ENCODE data around the gene RO60.

DNA sequence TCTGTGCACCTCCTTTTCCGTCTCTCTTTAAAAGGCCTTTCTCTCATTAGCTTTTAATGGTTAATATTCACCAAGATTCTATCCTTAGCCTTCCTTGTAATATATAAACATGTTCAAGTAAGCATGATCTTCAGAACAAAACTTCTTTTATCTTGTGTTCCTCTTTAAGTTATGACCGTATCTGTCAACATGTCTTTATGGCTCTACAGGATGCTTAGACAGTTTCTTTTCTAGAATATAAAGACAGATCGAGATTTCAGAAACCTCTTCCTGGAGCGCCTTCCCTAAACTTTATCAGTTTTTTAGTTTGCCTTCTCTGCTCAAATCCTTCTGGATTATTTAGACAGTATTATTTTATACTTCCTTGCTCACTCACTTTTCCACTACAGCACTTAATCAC is 7.2 kb downstream of the RO60 start:
- TF ChIP-seq, protein P1, sequence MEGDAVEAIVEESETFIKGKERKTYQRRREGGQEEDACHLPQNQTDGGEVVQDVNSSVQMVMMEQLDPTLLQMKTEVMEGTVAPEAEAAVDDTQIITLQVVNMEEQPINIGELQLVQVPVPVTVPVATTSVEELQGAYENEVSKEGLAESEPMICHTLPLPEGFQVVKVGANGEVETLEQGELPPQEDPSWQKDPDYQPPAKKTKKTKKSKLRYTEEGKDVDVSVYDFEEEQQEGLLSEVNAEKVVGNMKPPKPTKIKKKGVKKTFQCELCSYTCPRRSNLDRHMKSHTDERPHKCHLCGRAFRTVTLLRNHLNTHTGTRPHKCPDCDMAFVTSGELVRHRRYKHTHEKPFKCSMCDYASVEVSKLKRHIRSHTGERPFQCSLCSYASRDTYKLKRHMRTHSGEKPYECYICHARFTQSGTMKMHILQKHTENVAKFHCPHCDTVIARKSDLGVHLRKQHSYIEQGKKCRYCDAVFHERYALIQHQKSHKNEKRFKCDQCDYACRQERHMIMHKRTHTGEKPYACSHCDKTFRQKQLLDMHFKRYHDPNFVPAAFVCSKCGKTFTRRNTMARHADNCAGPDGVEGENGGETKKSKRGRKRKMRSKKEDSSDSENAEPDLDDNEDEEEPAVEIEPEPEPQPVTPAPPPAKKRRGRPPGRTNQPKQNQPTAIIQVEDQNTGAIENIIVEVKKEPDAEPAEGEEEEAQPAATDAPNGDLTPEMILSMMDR (conservative IDR thresholded peaks at IDR 0.05; ENCODE audit: low read depth, low read length) = no peak
- TF ChIP-seq MXI1 (IDR thresholded peaks at IDR 0.05; ENCODE audit: borderline replicate concordance, low read depth, low read length) = no peak
- TF ChIP-seq POLR2A (IDR thresholded peaks at IDR 0.05; ENCODE audit: low read depth, low read length) = no peak
- TF ChIP-seq CEBPB (IDR thresholded peaks at IDR 0.05; ENCODE audit: low read depth, low read length) = no peak
- TF ChIP-seq RAD21 (IDR thresholded peaks at IDR 0.05; ENCODE audit: low read length) = no peak
- TF ChIP-seq RCOR1 (IDR thresholded peaks at IDR 0.05; ENCODE audit: insufficient replicate concordance, low read length) = no peak
- no peak for TF ChIP-seq SMC3 (IDR thresholded peaks at IDR 0.05; ENCODE audit: low read depth, low read length)
- TF ChIP-seq, protein P2, sequence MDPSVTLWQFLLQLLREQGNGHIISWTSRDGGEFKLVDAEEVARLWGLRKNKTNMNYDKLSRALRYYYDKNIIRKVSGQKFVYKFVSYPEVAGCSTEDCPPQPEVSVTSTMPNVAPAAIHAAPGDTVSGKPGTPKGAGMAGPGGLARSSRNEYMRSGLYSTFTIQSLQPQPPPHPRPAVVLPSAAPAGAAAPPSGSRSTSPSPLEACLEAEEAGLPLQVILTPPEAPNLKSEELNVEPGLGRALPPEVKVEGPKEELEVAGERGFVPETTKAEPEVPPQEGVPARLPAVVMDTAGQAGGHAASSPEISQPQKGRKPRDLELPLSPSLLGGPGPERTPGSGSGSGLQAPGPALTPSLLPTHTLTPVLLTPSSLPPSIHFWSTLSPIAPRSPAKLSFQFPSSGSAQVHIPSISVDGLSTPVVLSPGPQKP (IDR thresholded peaks at IDR 0.05; ENCODE audit: borderline replicate concordance, low read depth, low read length) = no peak
- no peak for TF ChIP-seq NFE2L2 (IDR thresholded peaks at IDR 0.05; ENCODE audit: low read depth, low read length)
- no peak for TF ChIP-seq RFX5 (IDR thresholded peaks at IDR 0.05; ENCODE audit: low read depth, low read length)
- no peak for TF ChIP-seq MAZ (IDR thresholded peaks at IDR 0.05; ENCODE audit: borderline replicate concordance, low read depth, low read length)
